Ovary (tissue), 3 donors: Measurements from ENCODE around the gene SLCO3A1.

ENCODE experiments used
- CTCF ChIP-seq, 3 donors: fragments of 450-650 bp in 2 of 3; fragments of 200-600 bp in 1 of 3; IDR thresholded peaks; one replicate each; pipeline versions ENCODE4 v1.5.1 to v1.8.0; 2016 to 2022; ENCODE audit warnings: antibody characterized with exemption in 3 of 3, mild to moderate bottlenecking in 1 of 3
- POLR2A ChIP-seq: fragments of 450-650 bp; IDR thresholded peaks from one replicate; pipeline ENCODE4 v1.6.1; 2017; ENCODE audit warnings: antibody characterized with exemption, mild to moderate bottlenecking, moderate library complexity
- donor health status: DM: no; HTN: no; CAD: no.

DNA sequence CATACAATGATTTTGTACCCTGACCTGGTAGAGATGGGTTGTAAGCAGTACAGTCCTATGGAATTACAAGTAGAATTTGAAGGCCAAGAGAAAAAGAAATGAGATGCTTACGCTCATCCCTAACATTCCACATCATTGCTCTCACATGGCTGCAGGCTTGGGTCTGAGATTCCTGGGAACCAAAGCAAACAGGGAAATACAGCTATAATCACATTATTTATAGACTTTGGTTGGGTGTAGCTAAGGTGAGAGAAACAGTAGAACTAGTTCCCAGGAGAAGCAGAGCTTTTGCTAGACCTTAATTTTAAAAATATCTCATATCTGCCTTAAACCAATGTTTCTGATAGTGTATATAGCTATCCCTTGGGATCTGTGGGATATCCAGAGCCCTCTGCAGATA lies 51.4 kb downstream of the SLCO3A1 start:
- TF ChIP-seq CTCF (IDR thresholded peaks at IDR 0.05) (no peak), POLR2A (no peak)
